HuH-7 (cell line): Measurements from ENCODE around the gene FCSK.
"Not testable (repeated sequence)": the region's sequence is repeated elsewhere in the genome, so short reads cannot be mapped to it uniquely, and the experiment has no call there.

Experiments used
- DNase-seq: peaks from one replicate; pipeline ENCODE4 v3.0.0; 2011; ENCODE audit warnings: low spot score

FCSK gene

GRCh38 chr16:70432356-70432722, 22.1 kb upstream of the FCSK start:
- no peak for DNase-seq

- DNase-seq: no peak
These were observed 21.5 kb upstream of the FCSK start for GRCh38 chr16:70432723-70433457.

GRCh38 chr16:70433458-70434103, 20.8 kb upstream of the FCSK start:
- DNase-seq: no peak

- DNase-seq: no peak
These were observed 19.7 kb upstream of the FCSK start for GRCh38 chr16:70434484-70435260.

- peak; percentile 65 for DNase-seq
These were observed 17.3 kb upstream of the FCSK start for GRCh38 chr16:70437017-70437581.

- DNase-seq: no peak
These were observed 16.5 kb upstream of the FCSK start for GRCh38 chr16:70437582-70438557.

GRCh38 chr16:70438585-70438968, 15.8 kb upstream of the FCSK start:
- DNase-seq: no peak

- DNase-seq: peak; percentile 97
These were observed 15.2 kb upstream of the FCSK start, which contains the start of gene ST3GAL2 for GRCh38 chr16:70438969-70439862. Gene ST3GAL2 (minus strand): TSS chr16:70439100. CDS start chr16:70398530, 40,570 bp downstream.

GRCh38 chr16:70440009-70440692, 14.2 kb upstream of the FCSK start:
- DNase-seq: no peak

GRCh38 chr16:70441406-70441990, 12.9 kb upstream of the FCSK start:
- no peak for DNase-seq

GRCh38 chr16:70442344-70442743, 12.1 kb upstream of the FCSK start:
- no peak for DNase-seq

- DNase-seq: peak; percentile 75
These were observed 9.9 kb upstream of the FCSK start for GRCh38 chr16:70444249-70445063.

- DNase-seq: no peak
These were observed 6.3 kb upstream of the FCSK start for GRCh38 chr16:70448075-70448474.

GRCh38 chr16:70450142-70451003, 4.0 kb upstream of the FCSK start:
- not testable (repeated sequence) for DNase-seq

GRCh38 chr16:70451004-70451340, 3.4 kb upstream of the FCSK start:
- not testable (repeated sequence) for DNase-seq

GRCh38 chr16:70453117-70453891, 1.1 kb upstream of the FCSK start:
- no peak for DNase-seq

GRCh38 chr16:70453892-70454221, 538 bp upstream of the FCSK start:
- DNase-seq: peak; percentile 78
